Measurements from ENCODE around the gene FOLR2. TPM values are rescaled to one million over a fixed set of nuclear protein-coding genes. Genes with fewer than 3 reads are reported as not detected.

Gene FOLR2
- total RNA-seq, 1 donor from 2014 or later: 25.7 TPM

DNA sequence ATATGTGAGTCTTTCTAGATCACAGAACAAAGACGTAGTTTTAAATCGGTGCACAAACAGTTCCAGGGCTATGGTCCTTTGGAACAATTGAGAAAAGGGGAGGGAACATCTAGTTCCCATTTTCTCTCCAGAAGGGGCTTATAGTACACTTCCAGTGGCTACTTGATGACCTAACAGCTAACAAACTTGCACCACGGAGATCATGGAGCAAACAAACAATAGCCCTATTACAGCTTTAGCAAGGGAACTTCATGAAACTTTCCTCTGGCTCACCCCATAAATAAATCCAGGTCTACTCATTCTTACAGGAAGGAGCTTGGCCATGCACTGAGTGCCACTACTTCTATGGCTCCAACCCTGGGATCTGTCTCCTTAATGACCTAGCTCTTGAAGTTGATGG lies 8.3 kb upstream of the FOLR2 start:
- no peak for DNase-seq

DNA sequence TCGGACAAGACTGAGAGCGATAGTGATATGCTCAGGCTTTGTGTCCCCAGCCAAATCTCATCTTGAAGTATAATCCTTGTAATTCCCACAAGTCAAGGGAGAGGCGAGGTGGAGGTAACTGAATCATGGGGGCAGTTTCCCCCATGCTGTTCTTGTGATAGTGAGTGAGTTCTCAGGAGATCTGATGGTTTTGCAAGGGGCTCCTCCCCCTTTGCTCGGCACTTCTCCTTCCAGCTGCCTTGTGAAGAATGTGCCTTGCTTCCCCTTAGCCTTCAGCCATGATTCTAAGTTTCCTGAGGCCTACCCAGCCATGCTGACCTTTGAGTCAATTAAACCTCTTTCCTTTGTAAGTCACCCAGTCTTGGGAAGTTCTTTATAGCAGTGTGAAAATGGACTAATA lies 7.5 kb upstream of the FOLR2 start:
- no peak for DNase-seq

DNA sequence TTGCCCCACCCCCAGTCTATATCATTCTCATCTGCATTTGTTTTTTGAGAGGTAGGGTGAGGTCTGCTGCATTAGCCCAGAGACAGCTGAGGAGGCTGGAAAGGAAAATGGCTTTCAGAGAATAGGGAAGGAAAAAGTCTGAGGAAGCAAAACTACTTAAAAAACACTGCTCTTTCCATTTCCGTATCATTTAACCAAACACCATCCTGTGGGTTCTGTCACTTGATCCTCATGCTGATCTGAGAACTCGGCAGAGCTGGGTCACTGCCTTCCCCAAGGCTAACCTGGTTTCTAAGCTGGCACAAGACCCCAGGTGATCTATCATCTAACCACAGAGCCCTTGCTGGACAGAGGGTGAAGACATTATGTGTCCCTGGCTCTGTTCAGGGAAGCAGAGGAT lies 1.2 kb downstream of the FOLR2 start:
- no peak for DNase-seq

DNA sequence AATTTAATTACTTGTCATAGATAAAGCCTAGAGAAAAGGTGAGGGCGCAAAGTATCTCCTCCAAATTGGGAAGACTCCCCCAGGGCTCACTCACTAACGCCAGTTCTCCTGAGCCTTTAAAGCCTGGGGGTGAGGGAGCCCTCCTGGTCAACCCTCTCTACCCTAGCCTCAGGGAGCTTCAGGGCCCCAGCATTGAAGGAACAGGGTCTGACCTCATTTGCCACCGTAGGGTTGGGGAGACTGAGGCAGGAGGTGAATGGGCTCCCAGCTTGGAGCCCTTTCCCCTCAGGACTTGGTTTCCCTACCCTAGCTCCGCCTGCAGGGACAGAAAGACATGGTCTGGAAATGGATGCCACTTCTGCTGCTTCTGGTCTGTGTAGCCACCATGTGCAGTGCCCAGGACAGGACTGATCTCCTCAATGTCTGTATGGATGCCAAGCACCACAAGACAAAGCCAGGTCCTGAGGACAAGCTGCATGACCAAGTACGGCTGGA lies 1.7 kb downstream of the FOLR2 start:
- DNase-seq: no peak

DNA sequence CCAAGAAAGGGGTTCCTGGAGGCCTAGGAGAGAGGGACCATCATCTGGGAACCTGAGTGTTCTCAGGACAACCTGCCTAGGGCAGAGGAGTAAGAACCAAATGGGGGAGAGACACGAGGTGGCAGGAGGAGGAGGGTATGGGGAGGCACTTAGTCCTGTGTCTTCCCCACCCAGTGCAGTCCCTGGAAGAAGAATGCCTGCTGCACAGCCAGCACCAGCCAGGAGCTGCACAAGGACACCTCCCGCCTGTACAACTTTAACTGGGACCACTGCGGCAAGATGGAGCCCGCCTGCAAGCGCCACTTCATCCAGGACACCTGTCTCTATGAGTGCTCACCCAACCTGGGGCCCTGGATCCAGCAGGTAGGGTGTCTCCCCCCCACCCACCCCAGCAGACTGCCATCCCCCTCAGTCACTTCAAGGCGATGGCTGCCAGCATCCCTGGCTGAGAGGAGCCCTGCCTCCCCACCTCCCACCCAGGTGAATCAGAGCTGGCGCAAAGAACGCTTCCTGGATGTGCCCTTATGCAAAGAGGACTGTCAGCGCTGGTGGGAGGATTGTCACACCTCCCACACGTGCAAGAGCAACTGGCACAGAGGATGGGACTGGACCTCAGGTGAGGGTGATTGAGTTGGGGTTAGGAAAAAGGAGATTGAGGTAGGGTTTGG lies 4.2 kb downstream of the FOLR2 start:
- no peak for DNase-seq

DNA sequence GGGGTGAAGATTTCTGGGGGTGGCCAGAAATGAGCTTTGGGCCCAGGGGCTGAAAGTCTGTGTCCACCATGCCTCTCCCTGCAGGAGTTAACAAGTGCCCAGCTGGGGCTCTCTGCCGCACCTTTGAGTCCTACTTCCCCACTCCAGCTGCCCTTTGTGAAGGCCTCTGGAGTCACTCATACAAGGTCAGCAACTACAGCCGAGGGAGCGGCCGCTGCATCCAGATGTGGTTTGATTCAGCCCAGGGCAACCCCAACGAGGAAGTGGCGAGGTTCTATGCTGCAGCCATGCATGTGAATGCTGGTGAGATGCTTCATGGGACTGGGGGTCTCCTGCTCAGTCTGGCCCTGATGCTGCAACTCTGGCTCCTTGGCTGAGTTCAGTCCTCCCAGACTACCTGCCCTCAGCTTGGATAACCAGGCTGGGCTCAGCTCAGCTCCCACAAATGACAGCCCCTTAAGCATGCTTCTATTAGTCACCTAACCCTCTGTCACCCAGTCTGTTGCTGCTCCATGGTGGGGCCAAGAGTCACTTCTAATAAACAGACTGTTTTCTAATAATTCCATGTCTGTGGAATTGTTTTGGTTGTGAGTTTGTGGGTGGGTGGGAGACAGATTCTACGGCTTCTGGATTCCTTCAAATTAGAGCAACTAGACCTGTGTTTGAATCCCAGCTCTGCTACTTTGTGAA lies 4.9 kb downstream of the FOLR2 start:
- DNase-seq: no peak

DNA sequence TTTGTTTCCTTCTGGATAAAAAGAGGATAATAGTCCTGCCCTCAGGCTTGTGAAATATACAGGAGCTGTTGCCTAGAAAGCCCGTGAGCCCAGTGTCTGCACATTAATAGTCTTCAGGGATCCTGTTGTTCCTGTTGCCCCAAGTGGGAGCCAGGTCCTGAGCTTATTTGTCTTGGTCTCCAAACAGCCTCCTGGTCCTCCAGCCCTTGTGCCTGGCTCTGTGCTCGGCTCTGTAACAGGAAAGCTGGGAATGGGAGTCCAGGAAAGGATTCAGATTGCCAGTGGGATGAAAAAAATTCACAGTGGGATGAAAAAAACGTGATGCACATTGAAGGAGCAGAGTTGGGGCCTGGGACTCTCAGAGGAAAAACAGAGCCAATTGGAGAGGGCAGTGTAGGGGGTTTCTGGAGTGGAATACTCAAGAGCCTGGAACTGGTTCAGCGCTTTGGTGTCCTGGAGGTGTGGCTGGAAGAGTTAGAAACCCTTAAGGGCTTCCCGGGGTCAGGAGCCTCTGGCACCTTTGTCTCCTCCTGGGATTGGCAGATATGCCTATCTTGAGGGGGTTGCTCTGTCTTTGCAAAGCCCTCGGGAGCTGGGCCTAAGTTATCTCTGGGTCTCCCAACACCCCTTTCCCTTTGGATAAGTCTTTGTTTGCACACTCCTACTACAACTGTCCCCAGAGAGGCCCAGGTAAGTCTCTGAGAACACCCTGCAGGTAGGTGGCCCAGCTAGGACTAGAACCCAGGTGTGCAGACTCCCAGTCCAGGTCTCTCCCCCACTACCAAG lies 5.7 kb downstream of the FOLR2 start:
- DNase-seq: no peak

DNA sequence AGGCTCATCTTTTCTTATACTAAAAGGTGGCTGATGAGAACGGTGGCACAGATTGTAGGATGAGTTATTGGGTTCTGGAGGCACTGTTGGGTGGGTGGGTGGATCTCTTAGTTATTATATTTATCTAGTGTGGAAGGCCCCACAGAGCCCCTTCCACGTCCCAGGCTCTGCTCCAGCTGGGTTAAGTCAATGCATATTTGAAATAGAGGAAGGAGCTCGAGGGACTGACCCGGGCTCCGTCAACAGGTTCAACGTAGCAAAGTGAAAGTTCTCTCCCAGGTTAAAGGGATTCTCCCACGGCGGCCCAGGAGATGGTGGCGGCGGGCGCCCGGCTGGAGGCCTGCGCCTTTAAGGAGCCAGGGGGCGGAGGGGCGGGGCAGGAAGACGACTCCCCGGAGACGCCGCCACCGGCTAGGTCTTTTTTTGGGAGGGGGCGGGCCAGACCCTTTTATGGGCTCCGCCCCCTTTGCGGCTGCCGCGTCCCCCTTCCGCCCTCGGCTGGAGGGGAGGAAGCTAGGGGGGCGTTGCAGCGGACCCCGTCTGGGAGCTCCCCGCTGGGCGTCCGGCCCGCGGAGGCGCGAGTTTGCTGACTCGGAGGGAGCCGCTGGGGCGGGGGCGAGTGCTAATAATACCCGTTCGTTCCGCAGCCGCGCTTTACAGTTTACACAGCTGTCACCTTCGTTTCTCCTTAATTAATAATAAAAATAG lies 6.5 kb downstream of the FOLR2 start:
- peak; percentile 92 for DNase-seq

DNA sequence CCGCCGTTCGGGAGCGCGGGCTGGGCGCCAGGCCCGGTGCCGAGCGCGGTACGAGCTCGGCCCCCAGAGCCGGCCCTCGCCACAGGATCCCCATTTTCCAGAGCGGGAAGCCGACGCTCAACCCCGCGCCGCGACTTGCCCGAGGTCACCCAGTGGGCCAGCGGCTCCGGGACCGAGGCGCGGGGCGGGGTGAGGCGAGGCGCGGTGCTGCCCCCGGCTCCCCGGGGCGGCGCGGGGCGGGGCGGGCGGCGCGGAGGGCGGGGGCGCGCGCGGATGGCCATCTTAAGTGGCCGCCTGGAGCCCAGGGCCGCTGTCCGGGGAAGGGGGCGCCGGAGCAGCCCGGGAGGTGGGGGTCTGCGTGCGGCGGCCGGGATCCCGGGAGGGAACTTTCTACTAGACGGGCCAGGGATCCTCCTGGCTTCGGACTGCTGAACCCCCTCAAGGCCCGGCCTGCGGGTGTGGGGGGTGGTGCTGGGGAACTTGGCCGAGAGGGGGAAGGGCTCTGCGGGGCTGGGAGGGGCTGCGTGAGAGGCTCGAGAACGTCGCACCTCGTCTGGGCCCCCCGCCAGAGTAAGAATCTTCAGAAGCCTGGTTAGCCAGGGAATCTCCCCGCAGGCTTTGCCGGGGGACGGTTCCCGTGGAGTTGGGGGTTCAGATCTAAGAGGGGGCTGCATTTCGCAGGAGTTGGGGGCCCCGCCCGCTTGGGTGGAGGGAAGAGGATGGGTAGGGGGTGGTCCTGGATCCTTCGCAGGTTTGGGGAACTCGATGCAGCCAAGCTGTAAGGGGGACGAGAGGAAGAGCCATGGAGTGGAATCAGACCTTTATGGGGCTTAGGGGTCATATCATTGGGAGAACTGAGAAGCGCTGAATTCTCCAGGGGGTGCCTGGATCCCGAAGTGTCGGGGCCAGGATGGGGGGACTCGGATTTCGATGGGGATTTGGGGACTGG lies 7.3 kb downstream of the FOLR2 start:
- DNase-seq: peak; percentile 62

DNA sequence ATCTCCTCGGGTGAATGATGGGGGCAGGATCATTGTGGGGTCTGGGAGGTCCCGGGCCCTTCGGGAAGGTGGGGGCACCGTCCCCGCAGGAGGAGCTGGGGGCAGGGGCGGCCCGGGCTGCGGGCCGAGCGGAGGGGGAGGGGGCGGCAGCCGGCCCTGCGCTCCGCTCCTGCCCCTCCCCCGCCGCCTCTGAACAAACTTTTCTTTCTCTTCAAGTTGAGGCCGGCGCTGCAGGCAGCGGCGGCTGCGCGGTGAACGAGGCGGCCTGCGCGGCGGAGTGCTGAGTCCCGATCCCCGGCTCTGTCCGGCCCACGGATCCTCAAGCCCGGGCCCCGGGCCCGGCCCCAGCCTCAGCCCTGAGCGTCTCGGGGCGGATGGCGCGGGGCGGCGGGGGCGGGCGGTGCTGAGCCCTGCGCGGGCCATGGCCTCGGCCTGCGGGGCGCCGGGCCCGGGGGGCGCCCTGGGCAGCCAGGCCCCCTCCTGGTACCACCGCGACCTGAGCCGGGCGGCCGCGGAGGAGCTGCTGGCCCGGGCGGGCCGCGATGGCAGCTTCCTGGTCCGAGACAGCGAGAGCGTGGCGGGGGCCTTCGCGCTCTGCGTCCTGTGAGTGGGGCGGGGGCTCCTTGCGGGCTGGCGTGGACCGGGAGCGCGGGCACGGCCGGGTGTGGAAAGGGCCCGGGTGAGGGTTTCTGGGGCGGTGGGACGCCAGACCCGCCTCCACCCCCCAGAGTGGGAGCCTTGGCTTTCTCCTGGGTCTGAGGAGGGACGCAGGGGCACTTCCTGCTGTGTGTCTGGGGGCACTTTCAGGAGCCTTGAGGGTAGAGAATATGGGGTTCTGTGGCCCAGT lies 8.2 kb downstream of the FOLR2 start, which contains the start of gene INPPL1:
INPPL1 (plus strand) TSS at position 204 of the 847 bp plus-strand sequence; CDS start at position 422, 218 bp downstream.
- no peak for DNase-seq

DNA sequence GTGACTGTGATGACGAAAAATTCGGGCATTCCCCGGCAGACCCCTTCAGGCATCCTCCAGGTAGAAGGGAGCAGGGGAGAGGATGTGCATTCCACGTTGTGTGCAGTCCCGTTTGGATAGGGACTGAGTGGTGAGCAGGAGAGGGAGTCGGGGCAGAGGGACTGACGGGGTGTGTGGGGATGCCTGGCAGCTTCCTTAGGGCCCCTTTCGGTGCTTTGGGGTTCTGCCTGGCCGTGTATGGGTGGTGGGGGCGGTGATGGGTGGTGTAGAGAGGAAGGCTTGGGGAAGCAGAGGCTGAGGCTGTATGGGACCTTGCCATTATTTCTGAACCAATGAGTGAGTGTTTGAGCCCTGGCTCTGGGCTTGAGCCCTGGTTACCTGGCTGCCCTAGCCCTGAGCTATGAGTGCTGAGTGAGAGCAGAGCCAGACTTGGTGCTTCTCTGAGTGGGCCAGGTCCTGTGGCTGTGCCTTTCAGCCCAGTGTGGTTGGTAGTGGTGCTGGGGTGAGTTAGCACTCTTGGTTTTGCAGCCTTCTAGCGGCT lies 8.9 kb downstream of the FOLR2 start:
- DNase-seq: no peak

DNA sequence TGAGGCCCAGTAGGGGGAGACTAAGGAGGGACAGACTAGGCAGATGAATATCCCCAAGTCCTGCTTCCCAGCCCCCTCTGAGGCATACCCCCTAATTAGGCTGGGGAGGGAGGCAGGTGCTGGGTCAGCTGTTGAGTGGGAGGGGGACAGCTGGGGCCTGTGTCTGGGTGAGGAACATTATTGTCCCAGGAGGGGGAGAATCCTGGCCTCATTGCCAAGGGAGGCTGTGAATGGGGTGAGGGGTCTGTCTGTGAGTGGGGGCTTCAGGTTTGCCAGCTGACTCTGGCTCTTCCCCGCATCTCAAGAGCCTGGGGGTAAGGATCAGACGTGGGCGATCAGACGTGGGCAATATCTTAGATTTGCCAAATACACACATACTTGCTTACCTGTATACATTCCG lies 10.1 kb downstream of the FOLR2 start:
- DNase-seq: no peak

DNA sequence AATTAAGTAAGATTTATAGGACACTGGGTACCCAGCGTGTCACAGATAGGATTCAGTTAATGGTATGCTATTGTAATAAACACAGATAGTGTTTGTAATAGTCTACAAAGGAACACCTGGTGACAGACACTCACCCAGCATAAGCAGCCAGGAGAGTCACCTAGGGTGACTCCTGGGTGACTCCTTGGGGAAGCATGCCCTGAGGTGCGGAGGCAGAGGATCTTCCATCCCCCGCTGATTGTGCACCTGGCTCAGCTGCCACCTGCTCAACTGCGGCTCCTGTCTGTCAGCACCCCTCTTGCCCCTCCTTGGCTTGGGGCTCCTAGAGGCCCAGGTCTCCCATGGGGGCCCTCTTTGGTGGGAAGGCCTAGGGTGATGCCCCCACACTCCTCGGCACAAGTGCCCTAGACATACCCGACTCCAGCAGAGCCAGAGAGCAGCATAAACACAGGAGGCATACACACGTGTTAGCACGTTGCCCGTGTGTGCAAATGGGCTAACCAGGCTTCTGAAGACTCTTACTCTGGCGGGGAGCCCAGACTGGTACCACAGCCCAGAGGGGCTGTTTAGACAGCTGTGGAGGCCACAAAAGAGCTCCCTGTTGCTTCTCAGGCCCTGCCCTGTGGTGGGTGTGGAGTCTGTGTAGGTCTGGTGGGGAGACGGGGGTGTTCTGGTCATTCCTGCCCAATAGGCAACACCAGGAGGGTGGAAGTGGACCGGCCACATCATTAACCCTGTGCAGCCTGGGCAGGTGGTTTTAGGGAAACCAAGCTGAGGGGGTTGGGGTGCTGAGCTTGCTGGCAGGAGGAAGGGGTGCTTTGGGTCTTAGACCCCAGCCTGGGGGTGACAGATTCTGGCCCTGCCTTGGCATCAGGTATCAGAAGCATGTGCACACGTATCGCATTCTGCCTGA lies 11.0 kb downstream of the FOLR2 start:
- DNase-seq: no peak

DNA sequence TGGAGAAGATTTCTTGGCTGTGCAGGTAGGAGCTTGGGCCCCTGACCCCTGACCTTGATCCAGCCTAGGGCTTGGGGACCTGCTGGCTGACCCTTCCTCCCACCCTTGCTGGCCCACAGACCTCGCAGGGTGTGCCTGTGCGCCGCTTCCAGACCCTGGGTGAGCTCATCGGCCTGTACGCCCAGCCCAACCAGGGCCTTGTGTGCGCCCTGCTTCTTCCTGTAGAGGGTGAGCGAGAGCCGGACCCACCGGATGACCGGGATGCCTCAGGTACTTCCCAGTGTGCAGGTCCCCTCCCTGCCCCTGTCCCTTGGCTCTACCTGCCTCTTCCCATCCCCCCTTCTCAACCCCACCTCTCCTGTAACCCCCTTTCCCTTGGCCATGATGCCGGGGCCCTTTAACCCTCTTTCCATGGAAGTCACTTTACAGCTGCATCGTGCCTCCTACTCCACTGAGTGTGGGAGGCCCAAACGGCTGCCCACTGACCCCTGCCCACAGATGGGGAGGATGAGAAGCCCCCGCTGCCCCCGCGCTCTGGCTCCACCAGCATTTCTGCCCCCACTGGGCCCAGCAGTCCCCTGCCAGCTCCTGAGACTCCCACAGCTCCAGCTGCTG lies 11.7 kb downstream of the FOLR2 start:
- DNase-seq: no peak

DNA sequence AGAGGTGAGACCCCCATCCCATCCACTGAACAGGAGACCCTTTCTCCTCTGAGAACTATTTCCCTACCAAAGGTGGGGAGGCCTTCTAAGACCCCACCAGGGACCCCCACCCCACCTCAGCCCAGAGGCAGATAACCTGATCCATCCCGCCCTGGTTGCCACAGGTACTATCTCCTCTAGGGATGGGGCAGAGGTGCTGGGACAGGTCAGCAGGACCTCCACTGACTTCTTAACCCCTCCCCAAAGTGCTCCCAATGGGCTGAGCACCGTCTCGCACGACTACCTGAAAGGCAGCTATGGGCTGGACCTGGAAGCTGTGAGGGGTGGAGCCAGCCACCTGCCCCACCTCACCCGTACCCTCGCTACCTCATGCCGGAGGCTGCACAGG lies 12.2 kb downstream of the FOLR2 start:
- DNase-seq: no peak

DNA sequence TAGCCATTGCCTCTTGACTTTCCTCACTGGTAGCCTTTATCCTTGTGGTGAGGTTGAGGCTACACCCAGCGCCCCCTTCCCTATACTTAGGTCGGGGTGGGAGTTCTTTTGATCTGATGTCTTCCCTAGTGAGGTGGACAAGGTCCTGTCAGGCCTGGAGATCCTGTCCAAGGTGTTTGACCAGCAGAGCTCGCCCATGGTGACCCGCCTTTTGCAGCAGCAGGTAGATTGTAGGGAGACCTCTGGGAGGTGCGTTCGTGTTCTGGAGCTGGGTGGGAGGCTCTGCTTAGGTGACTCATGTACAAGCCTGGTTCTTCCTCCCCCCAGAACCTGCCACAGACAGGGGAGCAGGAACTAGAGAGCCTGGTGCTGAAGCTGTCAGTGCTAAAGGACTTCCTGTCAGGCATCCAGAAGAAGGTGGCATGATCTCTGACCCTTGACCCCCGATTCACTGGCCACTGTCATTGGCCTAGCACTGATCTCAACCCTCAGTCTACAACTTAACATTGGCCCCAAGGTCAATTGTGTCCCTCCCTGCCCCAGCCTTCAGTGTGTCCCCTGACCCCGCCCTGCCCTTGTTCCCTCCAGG lies 12.8 kb downstream of the FOLR2 start:
- no peak for DNase-seq

DNA sequence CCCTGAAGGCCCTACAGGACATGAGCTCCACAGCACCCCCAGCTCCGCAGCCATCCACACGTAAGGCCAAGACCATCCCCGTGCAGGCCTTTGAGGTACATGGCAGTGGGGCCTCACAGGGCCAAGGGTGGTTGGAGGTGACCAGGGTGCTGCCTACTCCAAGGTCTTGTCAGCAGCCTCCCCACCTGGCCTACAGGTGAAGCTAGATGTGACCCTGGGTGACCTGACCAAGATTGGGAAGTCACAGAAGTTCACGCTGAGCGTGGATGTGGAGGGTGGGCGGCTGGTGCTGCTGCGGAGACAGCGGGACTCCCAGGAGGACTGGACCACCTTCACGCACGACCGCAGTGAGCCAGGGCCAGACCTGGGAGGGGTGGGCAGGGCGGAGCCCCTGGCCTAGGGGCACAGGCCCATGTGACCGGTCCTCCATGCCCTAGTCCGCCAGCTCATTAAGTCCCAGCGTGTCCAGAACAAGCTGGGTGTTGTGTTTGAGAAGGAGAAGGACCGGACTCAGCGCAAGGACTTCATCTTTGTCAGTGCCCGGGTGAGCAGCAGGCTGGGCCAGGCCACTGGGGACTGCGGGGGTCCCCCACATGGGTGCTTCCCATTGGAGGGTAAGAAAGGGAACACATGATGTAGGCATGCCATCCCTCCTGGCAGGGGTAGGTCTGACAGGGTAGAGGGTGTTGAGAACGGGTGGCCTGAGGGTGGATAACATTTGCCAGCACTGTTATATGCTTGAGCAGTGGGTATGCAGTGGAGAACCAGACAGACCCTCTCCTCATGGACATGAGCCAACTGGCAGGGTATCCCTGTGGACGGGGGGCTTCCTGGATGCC lies 13.6 kb downstream of the FOLR2 start:
- no peak for DNase-seq

Measured in skin of body (tissue), 2 donors.